ENCODE data around the gene OR51A4. TPM values are rescaled to one million over a fixed set of nuclear protein-coding genes. Genes with fewer than 3 reads are reported as not detected.

OR51A4 gene
- total and polyA plus RNA-seq, 7 experiments from 2014 or later: not detected

GRCh38 chr11:4924239-4924638, 23.2 kb downstream of the OR51A4 start, which contains the start of gene OR51G1:
TSS of gene OR51G1 (minus strand) at chr11:4924339. CDS start at chr11:4924339, 0 bp downstream.
- no peaks in the 10 kb centered on the region for H3K27me3 ChIP-seq (ENCODE audit: control insufficient read depth in 2 of 2, insufficient read depth in 2 of 2, low read length in 2 of 2)
- no peak within 1 kb of the TSS for H3K27ac Mint-ChIP-seq
- no peak within 1 kb of the TSS for H3K4me3 Mint-ChIP-seq
- ChIA-PET CTCF (no interaction called here), POLR2A (no interaction called here)
- H3K9me3 Mint-ChIP-seq: peaks cover 0 to 7% (median 0%) of the 10 kb centered on the region in 11 donors
- H3K36me3 Mint-ChIP-seq: no peaks in the 10 kb centered on the region
- H3K4me1 ChIP-seq (ENCODE audit: control insufficient read depth in 2 of 2, insufficient read depth in 2 of 2, low read length in 2 of 2): no peaks in the 10 kb centered on the region
- H3K9me3 ChIP-seq (ENCODE audit: control insufficient read depth in 2 of 3, low read length in 3 of 3): no peaks in the 10 kb centered on the region
- intact Hi-C loops (cut with micrococcal nuclease): no loop called here
- DNase-seq: no peak
- H3K27me3 Mint-ChIP-seq: peaks cover 0 to 17% (median 10%) of the 10 kb centered on the region in 5 donors
- ATAC-seq: no peak
- H3K4me1 Mint-ChIP-seq: peaks cover 0 to 1% (median 0%) of the 10 kb centered on the region in 7 donors
- H3K36me3 ChIP-seq (ENCODE audit: control insufficient read depth in 2 of 3, insufficient read depth in 3 of 3, low read length in 3 of 3): no peaks in the 10 kb centered on the region
- no peak within 1 kb of the TSS for H3K27ac ChIP-seq (ENCODE audit: low read depth, low read length)
- no peak within 1 kb of the TSS for H3K4me3 ChIP-seq (ENCODE audit: low read length)

GRCh38 chr11:4922304-4922703, 25.1 kb downstream of the OR51A4 start:
- POLR2A ChIA-PET: no interaction called here

GRCh38 chr11:4921796-4922195, 25.6 kb downstream of the OR51A4 start:
- H3K27me3 ChIP-seq (ENCODE audit: control insufficient read depth in 2 of 2, insufficient read depth in 2 of 2, low read length in 2 of 2): no peaks in the 10 kb centered on the region
- H3K4me3 ChIP-seq (ENCODE audit: low read length): no peak overlapping the region
- no peaks in the 10 kb centered on the region for H3K36me3 ChIP-seq (ENCODE audit: control insufficient read depth in 2 of 3, insufficient read depth in 3 of 3, low read length in 3 of 3)
- H3K27ac ChIP-seq (ENCODE audit: low read depth, low read length): no peak overlapping the region
- Mint-ChIP-seq H3K36me3 (no peaks in the 10 kb centered on the region), H3K27me3 (peaks cover 0 to 17% (median 10%) of the 10 kb centered on the region in 5 donors), H3K27ac (no peak overlapping the region), H3K4me1 (peaks cover 0 to 1% (median 0%) of the 10 kb centered on the region in 7 donors), H3K9me3 (peaks cover 0 to 7% (median 0%) of the 10 kb centered on the region in 11 donors), H3K4me3 (no peak overlapping the region)
- no peaks in the 10 kb centered on the region for H3K4me1 ChIP-seq (ENCODE audit: control insufficient read depth in 2 of 2, insufficient read depth in 2 of 2, low read length in 2 of 2)
- no peak for ATAC-seq
- ChIA-PET POLR2A (no interaction called here), CTCF (no interaction called here)
- intact Hi-C loops (cut with micrococcal nuclease): no loop called here
- DNase-seq: no peak
- no peaks in the 10 kb centered on the region for H3K9me3 ChIP-seq (ENCODE audit: control insufficient read depth in 2 of 3, low read length in 3 of 3)

More at GRCh38 chr11:4922304-4922703, 25.1 kb downstream of the OR51A4 start:
- Histone ChIP-seq H3K9me3 (ENCODE audit: control insufficient read depth in 2 of 3, low read length in 3 of 3) (no peaks in the 10 kb centered on the region), H3K4me1 (ENCODE audit: control insufficient read depth in 2 of 2, insufficient read depth in 2 of 2, low read length in 2 of 2) (no peaks in the 10 kb centered on the region), H3K27me3 (ENCODE audit: control insufficient read depth in 2 of 2, insufficient read depth in 2 of 2, low read length in 2 of 2) (no peaks in the 10 kb centered on the region), H3K36me3 (ENCODE audit: control insufficient read depth in 2 of 3, insufficient read depth in 3 of 3, low read length in 3 of 3) (no peaks in the 10 kb centered on the region), H3K4me3 (ENCODE audit: low read length) (no peak overlapping the region), H3K27ac (ENCODE audit: low read depth, low read length) (no peak overlapping the region)
- no peaks in the 10 kb centered on the region for H3K36me3 Mint-ChIP-seq
- peaks cover 0 to 17% (median 8%) of the 10 kb centered on the region in 5 donors for H3K27me3 Mint-ChIP-seq
- intact Hi-C loops (cut with micrococcal nuclease): no loop called here
- H3K4me1 Mint-ChIP-seq: peaks cover 0 to 1% (median 0%) of the 10 kb centered on the region in 7 donors
- DNase-seq: no peak
- H3K27ac Mint-ChIP-seq: no peak overlapping the region
- no peak overlapping the region for H3K4me3 Mint-ChIP-seq
- peaks cover 0 to 7% (median 0%) of the 10 kb centered on the region in 11 donors for H3K9me3 Mint-ChIP-seq
- CTCF ChIA-PET: no interaction called here
- ATAC-seq: no peak

GRCh38 chr11:4919250-4919649, 28.2 kb downstream of the OR51A4 start, which contains the start of gene OR51G2:
TSS of gene OR51G2 (minus strand) at chr11:4919350. CDS start at chr11:4915663, 3,687 bp downstream.
- intact Hi-C loops (cut with micrococcal nuclease): no loop called here
- no peaks in the 10 kb centered on the region for H3K4me1 ChIP-seq (ENCODE audit: control insufficient read depth in 2 of 2, insufficient read depth in 2 of 2, low read length in 2 of 2)
- POLR2A ChIA-PET: no interaction called here
- Mint-ChIP-seq H3K4me1 (no peaks in the 10 kb centered on the region), H3K27me3 (peaks cover 0 to 32% (median 12%) of the 10 kb centered on the region in 5 donors), H3K4me3 (no peak within 1 kb of the TSS), H3K36me3 (no peaks in the 10 kb centered on the region), H3K9me3 (peaks cover 0 to 11% (median 0%) of the 10 kb centered on the region in 11 donors), H3K27ac (no peak within 1 kb of the TSS)
- DNase-seq (no peak), ATAC-seq (no peak)
- H3K9me3 ChIP-seq (ENCODE audit: control insufficient read depth in 2 of 3, low read length in 3 of 3): no peaks in the 10 kb centered on the region
- CTCF ChIA-PET: no interaction called here
- no peak within 1 kb of the TSS for H3K4me3 ChIP-seq (ENCODE audit: low read length)
- no peaks in the 10 kb centered on the region for H3K27me3 ChIP-seq (ENCODE audit: control insufficient read depth in 2 of 2, insufficient read depth in 2 of 2, low read length in 2 of 2)
- no peak within 1 kb of the TSS for H3K27ac ChIP-seq (ENCODE audit: low read depth, low read length)
- H3K36me3 ChIP-seq (ENCODE audit: control insufficient read depth in 2 of 3, insufficient read depth in 3 of 3, low read length in 3 of 3): no peaks in the 10 kb centered on the region

- no peaks in the 10 kb centered on the region for H3K9me3 ChIP-seq (ENCODE audit: control insufficient read depth in 2 of 3, low read length in 3 of 3)
- DNase-seq: no peak
- H3K4me1 ChIP-seq (ENCODE audit: control insufficient read depth in 2 of 2, insufficient read depth in 2 of 2, low read length in 2 of 2): no peaks in the 10 kb centered on the region
- H3K9me3 Mint-ChIP-seq: peaks cover 0 to 4% (median 0%) of the 10 kb centered on the region in 11 donors
- no peak overlapping the region for H3K4me3 Mint-ChIP-seq
- H3K27ac ChIP-seq (ENCODE audit: low read depth, low read length): no peak overlapping the region
- H3K36me3 ChIP-seq (ENCODE audit: control insufficient read depth in 2 of 3, insufficient read depth in 3 of 3, low read length in 3 of 3): no peaks in the 10 kb centered on the region
- H3K27me3 ChIP-seq (ENCODE audit: control insufficient read depth in 2 of 2, insufficient read depth in 2 of 2, low read length in 2 of 2): no peaks in the 10 kb centered on the region
- no peak overlapping the region for H3K27ac Mint-ChIP-seq
- CTCF ChIA-PET: no interaction called here
- no peak for ATAC-seq
- H3K27me3 Mint-ChIP-seq: peaks cover 0 to 24% (median 15%) of the 10 kb centered on the region in 5 donors
- intact Hi-C loops (cut with micrococcal nuclease): no loop called here
- no peaks in the 10 kb centered on the region for H3K36me3 Mint-ChIP-seq
- no peak overlapping the region for H3K4me3 ChIP-seq (ENCODE audit: low read length)
- H3K4me1 Mint-ChIP-seq: no peaks in the 10 kb centered on the region
- POLR2A ChIA-PET: no interaction called here
Measured at GRCh38 chr11:4916581-4916980, 30.8 kb downstream of the OR51A4 start.

- Mint-ChIP-seq H3K9me3 (peaks cover 0 to 2% (median 0%) of the 10 kb centered on the region in 11 donors), H3K4me1 (no peaks in the 10 kb centered on the region), H3K4me3 (no peak within 1 kb of the TSS), H3K27me3 (peaks cover 0 to 10% (median 6%) of the 10 kb centered on the region in 5 donors), H3K36me3 (no peaks in the 10 kb centered on the region), H3K27ac (no peak within 1 kb of the TSS)
- intact Hi-C loops (cut with micrococcal nuclease): no loop called here
- Histone ChIP-seq H3K27me3 (ENCODE audit: control insufficient read depth in 2 of 2, insufficient read depth in 2 of 2, low read length in 2 of 2) (no peaks in the 10 kb centered on the region), H3K36me3 (ENCODE audit: control insufficient read depth in 2 of 3, insufficient read depth in 3 of 3, low read length in 3 of 3) (no peaks in the 10 kb centered on the region), H3K9me3 (ENCODE audit: control insufficient read depth in 2 of 3, low read length in 3 of 3) (no peaks in the 10 kb centered on the region), H3K4me1 (ENCODE audit: control insufficient read depth in 2 of 2, insufficient read depth in 2 of 2, low read length in 2 of 2) (no peaks in the 10 kb centered on the region), H3K4me3 (ENCODE audit: low read length) (no peak within 1 kb of the TSS), H3K27ac (ENCODE audit: low read depth, low read length) (no peak within 1 kb of the TSS)
- ChIA-PET CTCF (no interaction called here), POLR2A (interaction anchor here (0.6 kb wide), 1 partner anchor 295 kb away, joined by 3 read pairs; no protein-coding TSS in a partner anchor)
- no peak for ATAC-seq
- DNase-seq: no peak
Measured at GRCh38 chr11:4903484-4903883, 43.9 kb downstream of the OR51A4 start, which contains the start of gene OR51A7. TSS of gene OR51A7 (plus strand) at chr11:4903783. CDS start at chr11:4907370, 3,587 bp downstream.

Measured in naive thymus-derived CD4-positive, alpha-beta T cell (primary cell).